Right ventricle myocardium inferior (tissue), 1 donor: ENCODE measurements around the gene CAMTA1. TPM values are rescaled to one million over a fixed set of nuclear protein-coding genes. Genes with fewer than 3 reads are reported as not detected.
"Not testable (repeated sequence)": the region's sequence is repeated elsewhere in the genome, so short reads cannot be mapped to it uniquely, and the experiment has no call there.

Experiments used
- ATAC-seq: fragments of 200-7000 bp; cut with Tn5 transposase; one replicate; pipeline ENCODE4 v1.9.1; 2020; ENCODE audit warnings: mild to moderate bottlenecking, moderate library complexity
- DNase-seq: peaks from one replicate; pipeline ENCODE4 v3.0.0; 2021; ENCODE audit errors: missing footprints
- intact Hi-C: fragments of 100-400 bp; cut with DNase I; formaldehyde crosslinking; loops from one replicate; pipeline ENCODE4 v1.11.0; 2022
- total RNA-seq: library from RNA; stranded (reverse); fragmentation: NEBNext Ultra II Directional; extraction: Animal tissue kit (Norgen Biotek cat#: 25700); gene quantifications from one replicate; pipeline ENCODE4 v1.2.1, GENCODE V29; 2021
- donor health status: DM: no; HTN: yes; CAD: no; lungs with severe emphysema.

CAMTA1 gene
- total RNA-seq, 1 donor from 2014 or later, result 159 TPM

GRCh38 chr1:6912518-6912917 is 127.3 kb downstream of the CAMTA1 start:
- ATAC-seq (no peak), DNase-seq (no peak)
- intact Hi-C loops, result no loop called here

- ATAC-seq (no peak), DNase-seq (no peak)
- intact Hi-C loops, result no loop called here
Measured at GRCh38 chr1:6913086-6913485, 127.8 kb downstream of the CAMTA1 start.

- intact Hi-C loops, result no loop called here
- DNase-seq (no peak), ATAC-seq (no peak)
Measured at GRCh38 chr1:6914706-6915105, 129.5 kb downstream of the CAMTA1 start.

- ATAC-seq, result no peak
- intact Hi-C loops, result no loop called here
- no peak for DNase-seq
Measured at GRCh38 chr1:6915999-6916565, 130.8 kb downstream of the CAMTA1 start.

- DNase-seq, result no peak
Measured at GRCh38 chr1:6917067-6917466, 131.8 kb downstream of the CAMTA1 start.

GRCh38 chr1:6918186-6918924 is 133.1 kb downstream of the CAMTA1 start:
- ATAC-seq, result no peak
- no peak for DNase-seq
- intact Hi-C loops, result no loop called here

More at GRCh38 chr1:6917067-6917466, 131.8 kb downstream of the CAMTA1 start:
- intact Hi-C loops, result no loop called here
- no peak for ATAC-seq

GRCh38 chr1:6918925-6919511 is 133.8 kb downstream of the CAMTA1 start:
- intact Hi-C loops, result no loop called here
- no peak for ATAC-seq
- DNase-seq, result no peak

GRCh38 chr1:6921506-6921905 is 136.3 kb downstream of the CAMTA1 start:
- ATAC-seq, intact Hi-C loops, DNase-seq: not testable (repeated sequence)

- intact Hi-C loops, result no loop called here
- peak; percentile 39 for ATAC-seq
Measured at GRCh38 chr1:6922096-6922931, 137.1 kb downstream of the CAMTA1 start.

GRCh38 chr1:6923012-6923411 is 137.8 kb downstream of the CAMTA1 start:
- no peak for DNase-seq
- intact Hi-C loops, result no loop called here
- ATAC-seq, result no peak

More at GRCh38 chr1:6922096-6922931, 137.1 kb downstream of the CAMTA1 start:
- no peak for DNase-seq

- intact Hi-C loops, result no loop called here
- no peak for ATAC-seq
- DNase-seq, result no peak
Measured at GRCh38 chr1:6923416-6923815, 138.2 kb downstream of the CAMTA1 start.

- ATAC-seq (no peak), DNase-seq (no peak)
- intact Hi-C loops, result no loop called here
Measured at GRCh38 chr1:6923955-6924881, 139.0 kb downstream of the CAMTA1 start.

GRCh38 chr1:6924891-6925290 is 139.6 kb downstream of the CAMTA1 start:
- ATAC-seq, result no peak
- DNase-seq, result no peak
- intact Hi-C loops, result no loop called here

- intact Hi-C loops, result no loop called here
Measured at GRCh38 chr1:6927626-6928025, 142.4 kb downstream of the CAMTA1 start.

GRCh38 chr1:6928106-6928885 is 143.0 kb downstream of the CAMTA1 start:
- intact Hi-C loops, result no loop called here
- ATAC-seq (no peak), DNase-seq (no peak)

More at GRCh38 chr1:6927626-6928025, 142.4 kb downstream of the CAMTA1 start:
- no peak for DNase-seq
- ATAC-seq, result no peak

GRCh38 chr1:6930732-6931300 is 145.6 kb downstream of the CAMTA1 start:
- intact Hi-C loops, result no loop called here
- no peak for DNase-seq
- ATAC-seq, result no peak

GRCh38 chr1:6935361-6935883 is 150.2 kb downstream of the CAMTA1 start:
- ATAC-seq (peak; percentile 31), DNase-seq (no peak)
- intact Hi-C loops, result no loop called here
